CD4-positive, alpha-beta T cell treated with Interleukin-17A for 1 hour (primary cell): Measurements from ENCODE around the gene MINDY3.
A peak's percentile ranks its signal among the peaks of the same experiment; 100 is the strongest.
"Not testable (repeated sequence)": the region's sequence is repeated elsewhere in the genome, so short reads cannot be mapped to it uniquely, and the experiment has no call there.

ENCODE experiments used
- DNase-seq: peaks from one replicate; pipeline ENCODE4 v3.0.0-alpha.2; 2020

MINDY3 gene

DNA sequence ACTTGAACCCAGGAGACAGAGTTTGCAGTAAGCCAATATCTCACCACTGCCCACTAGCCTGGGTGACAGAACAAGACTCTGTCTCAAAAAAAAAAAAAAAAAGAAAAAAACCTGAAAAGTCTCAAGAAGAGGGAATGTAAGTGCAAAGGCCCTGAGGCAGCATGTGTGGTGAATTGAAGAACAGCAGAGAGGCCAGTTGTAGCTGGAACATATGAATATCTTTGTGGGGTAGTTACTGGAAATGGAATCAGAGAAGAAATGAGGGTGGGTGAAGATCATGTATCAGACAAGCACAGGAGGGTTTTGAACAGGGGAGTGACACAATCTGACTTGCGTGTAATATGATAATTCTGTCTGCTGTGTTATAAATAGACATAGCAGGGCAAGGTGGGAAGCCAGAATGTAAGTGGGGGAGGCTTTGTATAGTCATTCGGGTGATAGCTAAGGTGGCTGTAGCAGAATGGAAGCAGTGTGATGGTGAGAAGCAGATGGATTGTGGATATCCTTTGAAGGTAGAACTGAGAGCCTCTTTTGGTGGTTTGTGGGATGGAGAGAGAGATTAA, 95.3 kb downstream of the MINDY3 start:
- no peak for DNase-seq

DNA sequence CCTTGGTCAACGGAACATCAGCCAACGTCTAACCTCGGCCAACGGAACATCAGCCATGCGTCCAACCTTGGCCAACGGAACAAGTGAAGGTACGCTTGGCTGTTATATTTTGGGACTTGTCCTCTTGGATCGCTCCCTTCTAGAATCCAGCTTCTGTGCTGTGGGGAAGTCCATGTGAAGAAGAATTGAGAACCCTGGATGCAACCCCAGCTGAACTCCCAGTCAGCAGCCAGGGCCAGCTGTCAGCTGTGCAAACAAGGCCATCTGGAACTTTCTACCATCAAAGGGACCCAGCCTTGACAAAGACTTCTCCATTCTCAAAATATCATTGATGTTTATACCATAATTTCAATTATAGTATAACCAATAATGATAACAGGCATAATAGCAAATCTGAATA, 97.3 kb downstream of the MINDY3 start:
- DNase-seq: no peak

DNA sequence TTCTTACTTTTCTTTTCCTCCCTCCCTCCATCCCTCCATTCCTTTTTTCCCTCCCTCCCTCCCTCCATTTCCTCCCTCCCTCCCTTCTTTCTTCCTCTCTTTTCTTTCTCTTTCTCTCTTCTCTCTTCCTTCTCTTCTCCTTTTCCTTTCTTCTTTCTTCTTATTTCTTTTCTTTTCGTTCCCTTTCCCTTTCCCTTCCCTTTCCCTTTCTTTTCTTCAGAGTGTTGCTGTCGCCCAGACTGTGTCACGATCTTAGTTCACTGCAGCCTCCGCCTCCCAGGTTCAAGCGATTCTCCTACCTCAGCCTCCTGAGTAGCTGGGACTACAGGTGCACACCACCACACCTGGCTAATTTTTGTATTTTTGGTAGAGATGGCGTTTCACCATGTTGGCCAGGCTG, 98.1 kb downstream of the MINDY3 start:
- not testable (repeated sequence) for DNase-seq

DNA sequence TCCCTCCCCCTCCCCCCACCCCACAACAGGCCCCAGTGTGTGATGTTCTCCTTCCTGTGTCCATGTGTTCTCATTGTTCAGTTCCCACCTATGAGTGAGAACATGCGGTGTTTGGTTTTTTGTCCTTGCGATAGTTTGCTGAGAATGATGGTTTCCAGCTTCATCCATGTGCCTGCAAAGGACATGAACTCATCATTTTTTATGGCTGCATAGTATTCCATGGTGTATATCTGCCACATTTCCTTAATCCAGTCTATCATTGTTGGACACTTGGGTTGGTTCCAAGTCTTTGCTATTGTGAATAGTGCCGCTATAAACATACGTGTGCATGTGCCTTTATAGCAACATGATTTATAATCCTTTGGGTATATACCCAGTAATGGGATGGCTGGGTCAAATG, 99.1 kb downstream of the MINDY3 start:
- DNase-seq: not testable (repeated sequence)

DNA sequence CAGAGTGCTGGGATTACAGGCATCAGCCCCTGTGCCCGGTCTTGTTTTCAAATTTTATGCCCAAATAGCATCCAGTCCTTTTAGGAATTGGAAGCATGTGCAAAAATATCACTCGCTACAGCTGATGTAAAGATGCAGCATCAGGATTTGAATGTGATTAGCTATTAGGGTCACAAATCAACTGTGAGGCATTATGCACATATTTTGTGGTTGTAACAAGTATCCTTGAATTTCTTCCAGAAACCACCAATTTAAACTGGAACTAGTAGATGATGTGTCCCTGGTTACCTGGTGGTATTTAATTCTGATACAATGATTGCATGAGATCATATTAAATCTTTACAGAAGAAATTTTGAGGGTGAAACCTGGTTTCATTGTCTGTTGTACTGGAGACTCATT, 99.6 kb downstream of the MINDY3 start:
- no peak for DNase-seq

DNA sequence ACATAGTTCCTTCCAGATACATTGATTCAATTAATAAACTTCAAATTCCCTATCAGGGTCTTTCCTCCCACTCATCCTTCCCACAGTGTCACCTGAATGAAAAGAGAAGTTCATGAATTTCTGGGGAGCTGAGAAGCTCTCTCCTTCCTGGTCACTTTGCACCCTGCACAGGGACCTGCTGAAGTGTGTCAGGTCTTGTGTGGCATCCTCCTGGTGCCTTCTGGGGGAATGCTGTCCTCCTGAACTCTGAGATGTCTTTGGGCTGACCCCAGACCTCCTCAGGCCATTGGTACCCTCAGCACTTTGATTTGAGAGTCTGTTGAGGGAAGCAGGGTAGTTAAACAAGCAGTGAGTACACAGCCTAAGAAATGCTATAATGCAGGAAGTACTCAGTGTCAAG, 101.0 kb downstream of the MINDY3 start:
- DNase-seq: no peak

DNA sequence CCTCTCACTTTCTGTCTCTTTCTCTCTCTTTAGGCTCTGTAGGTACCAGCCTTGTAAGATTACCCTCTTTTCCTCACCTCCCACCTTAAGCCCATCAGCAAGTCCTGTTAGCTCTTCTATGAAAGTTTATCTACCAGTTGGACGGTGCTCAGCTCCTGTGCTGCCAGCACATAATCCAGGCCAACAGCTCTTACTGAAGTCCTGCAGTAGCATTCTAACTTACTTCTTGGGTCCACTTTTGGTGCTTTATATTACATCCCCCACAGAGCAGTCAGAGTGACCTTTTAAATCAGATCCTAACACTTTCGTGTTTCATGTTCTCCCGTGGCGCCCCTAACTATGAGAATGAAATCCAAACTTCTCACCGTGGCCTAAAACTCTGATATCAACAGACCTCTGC, 101.7 kb downstream of the MINDY3 start:
- no peak for DNase-seq

DNA sequence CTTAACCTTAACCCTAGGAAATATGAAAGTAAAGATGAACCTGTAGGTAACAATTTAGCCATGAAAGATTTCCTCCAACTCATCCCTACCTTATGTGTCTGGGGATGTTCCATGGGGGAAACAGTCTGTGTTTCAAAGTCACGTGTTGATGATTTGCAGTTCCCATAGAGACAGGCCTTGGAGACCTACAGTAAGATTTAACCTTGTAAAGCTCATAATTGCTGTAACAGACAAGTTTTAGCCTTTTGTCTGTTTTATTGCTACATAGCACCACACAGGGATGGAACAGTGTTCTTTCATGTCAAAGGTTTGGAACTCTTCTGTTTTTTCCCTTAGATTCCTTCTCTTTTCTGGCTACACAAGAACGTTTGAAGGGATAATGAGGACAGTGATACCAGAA, 105.4 kb downstream of the MINDY3 start:
- DNase-seq: no peak

DNA sequence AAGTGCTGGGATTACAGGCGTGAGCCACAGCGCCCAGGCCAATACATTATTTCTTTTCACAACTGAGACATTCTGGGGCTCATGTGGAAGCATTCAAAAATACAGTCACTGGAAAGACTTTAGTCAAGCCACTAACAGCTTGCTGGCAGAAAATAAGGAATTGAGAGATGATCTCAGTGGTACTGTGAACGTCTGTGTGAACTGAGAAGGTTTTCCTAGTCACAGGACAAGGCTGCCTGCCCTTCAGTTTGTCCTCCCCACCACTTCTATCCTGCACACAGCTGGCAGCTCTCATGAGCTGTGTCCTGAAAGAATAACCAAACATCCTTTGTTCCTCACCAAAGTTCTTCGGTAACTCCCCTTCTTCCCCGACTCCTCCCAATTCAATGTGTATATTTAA, 109.3 kb downstream of the MINDY3 start:
- DNase-seq: no peak

DNA sequence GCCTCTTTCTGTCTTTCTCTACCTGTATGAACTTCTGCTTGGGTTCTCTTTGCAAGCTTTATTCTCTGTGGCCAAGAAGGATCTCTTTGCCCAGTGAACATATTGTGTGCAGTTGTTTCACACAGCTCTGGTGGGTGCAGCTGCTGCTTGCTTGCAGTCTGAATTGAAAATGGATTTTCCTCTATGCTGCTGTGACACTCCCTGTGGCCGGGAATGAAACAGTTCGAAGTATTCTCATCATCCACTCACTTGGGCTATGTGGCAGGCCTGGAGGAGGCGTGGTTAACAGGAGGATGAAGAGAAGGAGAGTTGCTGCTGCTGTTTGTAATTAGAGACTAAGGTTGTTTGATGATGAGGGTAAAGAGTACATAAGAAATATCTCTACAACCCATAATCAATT, 112.2 kb downstream of the MINDY3 start:
- DNase-seq: no peak

DNA sequence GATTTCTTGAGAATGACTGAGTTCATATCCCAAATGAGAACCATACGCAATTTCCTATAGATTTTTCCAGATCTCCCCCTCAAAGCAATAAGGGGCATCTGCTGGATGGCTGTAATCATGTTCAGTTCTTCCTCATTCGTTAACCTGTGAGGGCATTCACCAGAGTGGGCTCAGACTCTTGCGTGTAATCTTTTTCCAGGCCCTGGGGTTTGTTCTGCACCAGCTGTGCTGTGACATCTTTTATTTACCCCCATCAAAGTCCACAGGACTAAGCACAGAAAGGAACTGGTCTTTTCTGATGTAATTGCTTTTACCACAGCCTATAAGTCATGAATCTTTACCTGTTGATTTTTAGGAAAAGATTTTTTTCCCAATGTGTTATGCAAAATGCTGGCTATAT, 112.7 kb downstream of the MINDY3 start:
- DNase-seq: no peak

DNA sequence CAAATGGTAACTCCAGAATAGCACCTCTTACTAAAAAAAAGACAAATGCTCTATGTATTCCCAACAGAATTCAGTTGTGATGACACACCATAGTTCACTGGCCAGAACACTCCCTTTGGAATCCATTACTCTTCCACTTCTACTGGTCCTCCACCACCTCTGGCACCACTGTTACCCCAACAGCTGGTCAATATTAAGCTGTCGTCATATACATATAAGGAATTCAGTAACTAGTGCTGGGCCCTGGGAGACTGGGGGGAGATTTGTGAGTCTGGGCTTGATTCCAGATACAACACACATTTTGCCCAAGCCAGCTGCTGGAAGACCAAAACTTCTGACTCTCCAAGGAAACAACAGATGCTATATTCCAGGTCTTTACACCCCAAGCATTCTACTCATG, 114.6 kb downstream of the MINDY3 start:
- no peak for DNase-seq

DNA sequence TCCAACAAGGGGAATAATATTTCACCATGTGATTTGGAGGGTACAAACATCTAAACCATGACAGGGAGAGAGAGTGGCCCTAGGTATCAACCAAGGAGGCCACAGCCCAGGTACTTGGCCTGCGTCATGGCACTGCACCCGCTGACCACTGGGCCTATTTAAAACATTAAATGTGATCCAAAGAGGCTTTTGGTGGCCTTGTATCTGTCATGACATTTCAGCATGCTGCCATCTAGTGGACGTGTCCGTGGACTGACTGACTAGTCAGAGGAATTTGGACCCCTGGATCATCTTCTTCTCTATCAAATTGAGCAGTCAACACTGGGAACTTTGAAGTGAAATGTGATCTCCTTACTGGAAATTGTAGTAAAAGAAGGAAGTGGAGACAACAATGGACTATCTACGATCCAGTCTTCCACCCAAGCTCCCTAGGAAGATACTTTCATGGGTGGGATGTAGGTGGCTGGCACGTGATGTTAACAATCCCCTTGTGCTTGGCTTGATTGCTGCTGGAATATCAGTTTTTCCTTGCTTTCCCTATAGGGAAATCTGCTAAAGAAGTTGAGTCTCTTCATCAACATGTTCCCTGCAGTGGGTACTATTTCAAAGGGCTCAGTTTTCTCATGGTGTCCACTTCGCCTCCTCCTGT, 116.0 kb downstream of the MINDY3 start:
- DNase-seq: peak; percentile 20

DNA sequence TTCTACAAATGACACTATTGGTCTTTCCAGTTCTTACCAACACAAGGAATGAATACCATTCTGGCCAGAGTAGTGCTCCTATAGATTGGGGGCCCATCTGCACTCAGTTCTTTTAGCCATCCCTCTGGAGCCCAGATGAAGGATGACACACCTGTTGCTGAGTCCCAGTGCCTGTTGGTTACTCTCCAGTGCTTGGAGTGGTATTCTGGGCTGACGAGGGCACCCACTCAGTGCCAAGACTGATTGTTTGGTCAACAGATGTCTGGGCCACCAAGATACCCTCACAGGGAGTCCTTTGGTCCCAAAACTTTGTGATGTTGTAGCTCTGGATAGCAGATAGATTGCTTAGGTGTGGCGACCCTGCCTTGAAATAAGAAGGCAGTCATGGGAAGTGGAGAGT, 116.9 kb downstream of the MINDY3 start:
- no peak for DNase-seq

DNA sequence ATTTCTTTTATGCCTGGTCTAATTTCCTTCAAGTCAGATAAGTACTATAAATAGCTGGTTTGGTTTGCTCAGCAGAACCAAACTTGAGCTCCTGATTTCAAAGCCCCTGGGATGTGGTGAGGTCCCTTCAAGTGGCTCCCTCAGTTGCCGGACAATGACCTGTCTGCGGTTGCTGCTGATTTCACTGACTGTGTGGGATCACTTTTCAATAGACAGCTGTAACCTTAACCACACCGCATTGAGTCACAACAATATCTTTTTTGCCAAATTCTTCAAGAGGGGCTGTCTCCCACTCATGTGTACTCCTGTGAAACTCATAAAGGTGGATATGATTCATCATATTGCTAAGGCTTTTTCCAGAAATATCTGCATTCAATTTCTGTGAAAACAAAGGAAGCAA, 117.5 kb downstream of the MINDY3 start:
- no peak for DNase-seq

DNA sequence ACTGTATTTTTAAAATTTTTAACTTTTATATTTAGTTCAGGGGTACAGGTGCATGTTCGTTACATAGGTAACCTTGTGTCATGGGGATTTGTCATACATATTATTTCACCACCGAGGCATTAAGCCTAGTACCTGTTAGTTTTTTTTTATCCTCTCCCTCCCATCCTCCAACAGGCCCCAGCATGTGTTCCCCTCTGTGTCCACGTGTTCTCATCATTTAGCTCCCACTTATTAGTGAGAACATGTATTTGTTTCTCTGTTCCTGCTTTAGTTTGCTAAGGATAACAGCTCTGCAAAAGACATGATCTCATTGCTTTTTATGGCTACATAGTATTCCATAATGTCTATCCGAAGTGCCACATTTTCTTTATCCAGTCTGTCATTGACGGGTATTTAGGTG, 118.2 kb downstream of the MINDY3 start:
- DNase-seq: no peak

DNA sequence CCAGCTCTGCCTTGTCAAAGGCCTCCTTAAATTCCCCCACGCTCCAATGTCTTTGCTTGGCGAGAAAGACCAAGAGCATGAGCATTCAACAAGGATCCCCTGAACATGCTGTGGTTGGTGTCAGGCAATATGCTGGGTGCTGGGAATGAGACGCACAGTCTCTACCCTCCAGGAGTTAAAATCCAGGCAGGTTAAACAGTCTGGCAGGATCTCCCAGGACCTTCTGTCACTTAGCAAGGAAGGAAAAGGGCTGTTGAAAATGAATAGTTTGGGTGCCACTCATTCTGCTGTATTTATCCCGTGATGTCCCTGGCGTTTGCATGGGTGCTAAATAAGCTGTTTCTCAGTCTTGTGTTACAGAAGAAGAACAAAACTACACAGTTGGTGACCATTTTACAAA, 118.7 kb downstream of the MINDY3 start:
- no peak for DNase-seq

DNA sequence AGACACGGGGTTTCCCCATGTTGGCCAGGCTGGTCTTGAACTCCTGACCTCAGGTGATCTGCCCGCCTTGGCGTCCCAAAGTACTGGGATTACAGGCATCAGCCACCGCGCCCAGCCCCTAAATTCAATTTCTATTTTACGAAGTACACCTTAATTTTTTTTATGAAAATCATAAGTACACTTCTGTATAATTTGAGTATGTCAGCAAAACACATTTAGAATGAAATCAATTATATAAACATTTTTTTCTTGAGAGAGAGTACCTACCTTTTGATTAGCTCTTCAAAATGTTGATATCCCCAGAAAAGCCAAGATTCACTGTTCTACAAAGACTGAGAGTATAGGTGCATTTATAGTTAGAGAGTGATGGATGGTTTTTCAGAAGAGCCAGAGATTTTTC, 120.0 kb downstream of the MINDY3 start:
- no peak for DNase-seq

DNA sequence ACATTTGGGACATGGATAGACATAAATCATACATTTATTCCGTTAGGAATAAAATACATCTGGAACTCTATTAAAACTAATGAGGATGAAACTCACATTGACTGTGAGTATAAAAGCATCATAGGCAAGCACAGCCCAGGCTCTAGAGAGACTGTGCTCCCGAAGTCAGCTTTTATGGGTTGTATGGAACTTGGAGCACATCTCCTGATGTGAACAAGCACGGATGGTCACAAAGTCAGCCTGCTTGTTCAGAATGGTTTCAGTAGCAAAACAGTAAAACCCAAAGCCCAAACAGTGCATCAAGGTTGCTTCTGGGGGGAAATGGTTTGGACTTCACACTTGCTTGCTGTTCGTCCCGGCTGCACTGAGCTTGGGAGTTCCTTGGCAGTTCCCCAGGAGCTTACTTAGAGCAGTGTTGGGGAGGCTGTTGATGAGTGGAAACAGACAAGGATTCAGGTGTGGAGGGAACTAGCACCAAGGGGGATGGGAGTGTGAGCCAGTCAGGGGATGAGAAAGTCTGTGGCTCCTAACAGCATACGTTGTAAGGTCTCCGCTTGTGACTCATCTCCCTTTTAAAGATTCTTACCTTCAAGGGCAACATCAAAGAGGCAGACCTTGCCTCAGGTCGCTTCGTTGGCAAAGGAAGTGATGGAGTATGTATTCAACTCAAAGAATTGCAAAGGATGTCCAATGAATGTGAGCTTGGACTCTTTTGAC, 120.9 kb downstream of the MINDY3 start:
- DNase-seq: no peak

DNA sequence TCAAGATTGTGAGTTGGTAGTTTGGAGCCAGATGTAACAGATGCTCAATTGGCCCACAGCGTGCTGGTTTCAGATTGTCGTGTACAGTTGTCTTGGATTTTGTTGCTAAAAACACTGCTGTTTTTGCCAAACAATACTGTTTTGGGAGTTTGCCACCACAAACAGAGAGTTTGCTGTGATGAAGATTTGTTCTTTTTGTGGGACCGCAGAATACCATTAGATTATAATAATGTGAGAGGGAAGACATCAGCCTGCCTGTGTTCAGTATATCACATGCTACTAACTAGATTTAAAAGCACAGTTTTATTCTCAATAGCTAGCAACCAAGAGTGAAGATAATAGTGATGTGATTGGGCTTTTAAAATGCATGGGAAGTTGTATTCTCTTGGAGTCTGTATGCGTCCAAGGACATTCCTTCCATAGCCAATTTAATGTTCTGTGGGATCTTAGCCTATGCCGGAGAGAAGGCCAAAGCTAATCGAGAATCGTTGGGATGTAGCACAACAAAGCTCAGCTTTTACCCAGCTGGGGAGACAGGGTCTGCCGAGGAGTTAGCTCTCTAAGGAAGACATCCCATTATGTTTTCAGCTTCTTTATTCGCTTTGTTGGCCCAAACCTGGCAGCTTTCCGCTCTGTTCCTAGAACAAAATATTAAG, 121.9 kb downstream of the MINDY3 start:
- DNase-seq: no peak

DNA sequence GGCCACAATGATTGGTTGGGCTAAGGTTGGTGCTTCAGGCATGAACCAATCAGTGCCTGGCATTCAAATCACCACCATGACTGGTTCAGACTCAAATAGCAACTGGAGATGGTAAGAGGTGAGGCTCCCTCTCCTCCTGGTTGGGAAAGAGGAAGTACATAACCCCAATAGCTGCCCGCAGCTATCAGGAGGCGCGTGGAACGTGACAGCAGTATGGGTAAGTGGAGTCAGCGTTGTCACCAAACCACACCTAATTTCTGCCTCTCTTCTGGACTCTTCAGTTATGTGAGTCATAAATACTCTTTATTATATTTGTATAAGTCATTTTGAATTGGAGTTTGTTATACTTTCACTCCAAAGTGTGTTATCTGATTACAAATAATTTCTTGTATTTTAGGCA, 122.7 kb downstream of the MINDY3 start:
- no peak for DNase-seq

DNA sequence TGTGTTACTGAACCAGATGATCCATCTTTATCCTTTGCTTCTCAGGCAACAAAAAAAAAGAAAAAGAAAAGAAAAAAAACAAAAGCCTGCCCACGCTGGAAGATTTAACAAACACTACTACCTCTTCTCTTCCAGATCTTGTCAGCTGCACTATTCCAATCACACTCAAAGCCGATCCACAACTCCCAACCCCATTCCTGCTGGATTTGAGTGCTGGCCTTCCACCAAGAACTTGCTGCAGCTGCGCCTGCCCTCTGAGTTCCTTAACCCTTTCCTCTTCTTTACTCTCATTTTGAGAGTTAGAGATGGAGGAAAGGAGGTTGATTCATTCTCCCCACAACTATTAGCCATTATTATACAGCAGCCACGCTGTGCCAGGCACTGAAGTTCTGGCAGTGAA, 124.5 kb downstream of the MINDY3 start:
- DNase-seq: no peak

DNA sequence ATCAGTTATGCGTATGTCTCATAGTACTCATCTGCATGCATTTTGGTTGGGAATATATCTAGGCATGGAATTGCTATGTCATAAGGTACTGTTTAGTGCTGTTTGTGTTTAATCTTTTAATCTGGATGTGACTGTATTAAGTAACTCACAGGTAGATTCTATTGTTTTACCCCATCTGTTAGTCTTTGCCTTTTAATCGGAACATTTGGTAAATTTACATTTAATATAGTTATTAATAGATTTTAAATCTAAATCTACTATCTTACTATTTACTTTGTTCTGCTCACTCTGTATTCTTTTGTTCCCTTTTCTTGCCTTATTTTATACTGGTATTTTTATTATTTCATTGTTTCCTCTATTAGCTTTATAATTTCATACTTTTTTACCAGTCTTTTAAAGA, 130.0 kb downstream of the MINDY3 start:
- DNase-seq: no peak

DNA sequence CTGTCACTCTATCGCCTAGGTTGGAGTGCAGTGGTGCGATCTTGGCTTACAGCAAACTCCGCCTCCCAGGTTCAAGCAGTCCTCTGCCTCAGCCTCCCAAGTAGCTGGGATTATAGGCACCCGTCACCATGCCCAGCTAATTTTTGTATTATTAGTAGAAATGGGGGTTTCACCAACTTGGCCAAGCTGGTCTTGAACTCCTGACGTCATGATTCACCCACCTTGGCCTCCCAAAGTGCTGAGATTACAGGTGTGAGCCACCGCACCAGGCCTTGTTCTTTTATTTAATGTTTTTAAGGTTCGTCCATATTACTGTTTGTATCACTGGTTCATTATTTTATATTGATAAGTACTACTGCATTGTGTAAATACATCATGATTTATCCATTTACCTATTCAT, 130.4 kb downstream of the MINDY3 start:
- DNase-seq: no peak
